NCI-H1048 (cell line): ENCODE measurements around the gene ATP6V0E2.

Experiments used
- DNase-seq: peaks from one replicate; lab custom pipeline; 2025; lab: John Stamatoyannopoulos, UW

The ATP6V0E2 gene

DNA sequence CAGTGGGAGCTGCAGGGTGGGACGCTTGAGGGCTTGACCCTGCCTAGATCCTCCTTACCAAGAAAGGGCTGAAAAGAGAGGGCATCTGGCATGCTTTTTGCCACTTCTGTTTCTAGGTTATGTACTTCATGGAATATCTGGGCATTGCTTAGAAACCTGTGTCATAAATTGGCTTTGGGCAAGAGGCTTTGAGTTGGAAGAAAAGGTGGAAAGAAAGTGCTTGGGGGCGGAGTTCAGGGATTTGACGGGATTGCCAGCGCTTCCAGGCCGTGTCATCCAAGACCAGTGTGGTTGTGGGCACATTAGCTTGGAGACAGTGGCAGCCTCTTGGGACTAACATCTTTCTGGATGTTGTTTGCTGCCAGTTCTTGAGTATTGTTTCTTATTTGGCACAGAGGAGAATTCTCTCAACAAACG lies 34.8 kb upstream of the ATP6V0E2 start:
- DNase-seq: no peak

DNA sequence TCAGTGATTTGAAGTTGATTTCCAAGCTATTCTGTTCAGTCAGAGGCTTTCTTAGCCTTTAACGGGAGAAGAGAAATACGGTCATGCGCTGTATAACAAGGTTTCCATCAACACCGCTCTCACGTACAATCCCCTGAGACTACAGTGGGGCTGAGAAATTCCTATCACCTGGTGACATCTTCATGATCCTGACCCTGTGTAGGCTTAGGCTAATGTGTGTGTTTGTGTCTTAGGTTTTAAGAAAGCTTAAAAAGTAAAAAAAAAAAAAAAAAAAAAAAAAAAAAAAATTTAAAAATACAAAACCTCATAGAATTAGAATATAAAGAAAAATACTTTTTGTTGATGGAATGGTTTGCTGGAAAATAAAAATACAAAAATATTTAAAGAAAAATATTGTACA lies 33.8 kb upstream of the ATP6V0E2 start:
- no peak for DNase-seq

DNA sequence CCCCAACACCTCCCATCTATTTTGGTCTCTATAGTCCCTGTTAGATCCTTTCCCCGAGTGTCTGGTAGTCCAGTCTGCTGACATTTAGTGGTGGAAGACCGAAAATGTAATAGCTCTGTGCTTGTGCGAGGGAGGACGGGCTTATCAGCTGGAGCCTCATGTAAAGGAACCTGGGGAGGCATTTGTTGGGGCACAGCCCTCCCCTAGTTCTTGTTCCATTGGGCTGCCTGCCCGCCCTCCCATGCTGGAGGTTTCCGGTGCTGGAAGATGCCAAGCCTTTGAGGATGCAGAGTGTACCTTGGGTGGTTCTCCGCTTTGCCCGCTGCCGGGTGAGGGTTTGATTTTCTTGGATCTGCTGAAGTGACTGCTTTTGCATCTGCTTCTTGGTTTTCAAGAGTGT lies 30.2 kb upstream of the ATP6V0E2 start:
- DNase-seq: no peak

DNA sequence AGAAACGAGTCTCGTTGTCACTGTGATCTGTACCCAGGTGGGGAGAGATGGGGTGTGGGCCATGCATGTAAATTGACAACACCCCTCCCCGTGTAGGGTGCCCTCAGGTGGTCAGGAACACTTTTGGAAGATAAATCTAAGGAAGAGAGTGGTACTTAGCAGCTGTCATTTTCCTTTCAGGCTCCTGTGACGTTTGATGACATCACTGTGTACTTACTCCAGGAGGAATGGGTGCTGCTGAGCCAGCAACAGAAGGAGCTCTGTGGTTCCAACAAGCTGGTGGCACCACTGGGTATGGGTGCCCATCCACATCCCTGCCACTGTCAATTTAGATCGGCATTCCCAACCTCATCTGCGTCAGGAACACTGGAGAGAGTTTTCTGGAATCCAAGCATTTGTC lies 29.3 kb upstream of the ATP6V0E2 start:
- DNase-seq: no peak

DNA sequence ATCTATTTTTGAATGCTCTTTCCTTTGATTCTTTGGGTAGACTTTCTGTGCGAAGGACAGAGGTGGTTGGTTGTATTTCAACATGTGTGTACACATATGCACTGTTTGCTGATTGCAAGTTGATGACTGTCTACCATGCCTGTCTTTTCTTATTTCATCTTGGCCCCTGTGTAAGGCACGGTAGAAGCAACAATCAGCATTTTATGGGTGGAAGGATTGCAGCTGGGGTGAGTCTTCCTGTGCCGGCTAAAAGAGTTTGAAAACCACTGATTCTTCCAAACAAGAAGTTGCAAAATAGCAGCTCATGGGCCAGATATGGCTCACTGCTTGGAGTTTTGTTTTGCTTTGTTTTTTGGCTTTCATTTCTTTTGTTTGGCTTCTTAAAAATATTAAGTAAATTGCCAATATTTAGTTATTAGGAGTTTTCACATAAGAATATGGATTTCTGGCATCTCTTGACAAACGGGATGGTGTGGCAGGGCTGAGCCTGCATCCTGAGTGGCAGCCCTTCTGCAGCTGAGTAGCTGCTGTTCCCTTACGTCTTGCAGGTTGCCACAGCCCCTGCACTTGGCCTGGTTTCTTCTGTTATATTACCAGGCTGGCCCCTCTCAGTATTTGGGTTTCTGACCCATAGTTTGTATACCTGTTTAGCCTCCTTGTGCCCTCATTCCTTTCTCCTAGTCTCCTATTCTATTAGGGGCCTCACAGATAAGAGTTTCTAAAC lies 28.4 kb upstream of the ATP6V0E2 start:
- no peak for DNase-seq

DNA sequence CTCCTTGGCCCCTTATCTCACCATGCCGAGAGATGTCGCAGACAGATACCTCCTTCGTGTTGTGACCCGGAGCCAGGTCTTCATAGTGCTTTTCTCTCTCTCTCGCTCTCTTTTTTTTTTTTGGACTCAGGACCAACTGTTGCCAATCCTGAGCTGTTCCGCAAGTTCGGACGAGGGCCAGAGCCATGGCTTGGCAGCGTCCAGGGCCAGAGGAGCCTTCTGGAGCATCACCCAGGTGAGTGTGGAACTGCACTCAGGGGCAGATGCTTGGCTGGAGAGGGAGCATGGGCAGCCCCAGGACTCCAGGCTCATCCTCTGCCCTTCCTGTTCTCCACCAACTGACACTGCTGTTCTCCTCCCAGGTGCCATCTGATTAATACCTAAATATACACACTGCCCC lies 27.7 kb upstream of the ATP6V0E2 start:
- DNase-seq: no peak

DNA sequence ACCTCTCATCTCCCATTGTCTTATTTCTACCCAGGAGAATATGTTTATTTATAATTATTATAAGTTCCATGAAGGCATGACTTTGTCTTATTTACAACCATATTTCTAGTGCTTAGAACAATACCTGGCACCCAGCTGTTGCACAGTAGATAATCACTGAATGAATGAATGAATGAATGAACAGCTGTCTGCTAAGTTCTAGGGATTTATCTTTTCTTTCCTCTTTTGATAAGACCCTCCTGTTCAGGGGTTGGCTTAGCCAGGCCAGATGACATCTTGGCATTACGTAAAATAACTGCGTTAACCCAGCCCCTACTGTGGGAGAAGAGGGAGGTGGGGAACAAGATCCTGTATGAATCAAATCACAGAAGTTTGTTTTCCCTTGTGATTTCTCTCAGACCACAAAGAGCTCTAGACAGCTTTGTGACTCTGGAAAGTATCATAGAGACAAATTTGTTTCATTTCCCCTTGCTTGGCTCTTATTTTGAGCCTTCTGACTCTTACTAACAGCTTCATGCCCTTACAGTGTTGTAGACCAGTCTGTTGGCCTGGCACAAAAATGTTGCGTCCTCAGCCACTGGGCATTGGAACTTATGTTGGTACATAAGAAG lies 27.2 kb upstream of the ATP6V0E2 start:
- no peak for DNase-seq

DNA sequence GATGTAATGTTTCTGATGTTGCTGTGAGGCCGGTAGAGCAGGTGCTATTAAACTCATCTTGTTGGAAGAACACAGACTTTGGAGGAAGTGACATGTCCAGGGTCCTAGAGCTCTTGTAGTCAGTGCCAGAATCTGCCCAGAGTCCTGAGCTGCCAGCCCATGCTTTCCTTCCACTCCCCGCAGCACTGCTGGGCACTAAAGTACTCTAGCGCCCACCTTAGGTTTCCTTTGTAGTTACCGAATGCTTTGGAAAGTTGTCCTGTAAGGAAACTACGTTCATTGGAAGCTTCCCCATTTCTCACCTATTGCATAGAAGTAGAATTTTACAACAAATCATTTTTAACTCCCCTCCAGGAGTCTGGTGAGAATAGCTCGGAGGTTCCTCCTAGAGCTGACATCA lies 24.6 kb upstream of the ATP6V0E2 start:
- DNase-seq: no peak

DNA sequence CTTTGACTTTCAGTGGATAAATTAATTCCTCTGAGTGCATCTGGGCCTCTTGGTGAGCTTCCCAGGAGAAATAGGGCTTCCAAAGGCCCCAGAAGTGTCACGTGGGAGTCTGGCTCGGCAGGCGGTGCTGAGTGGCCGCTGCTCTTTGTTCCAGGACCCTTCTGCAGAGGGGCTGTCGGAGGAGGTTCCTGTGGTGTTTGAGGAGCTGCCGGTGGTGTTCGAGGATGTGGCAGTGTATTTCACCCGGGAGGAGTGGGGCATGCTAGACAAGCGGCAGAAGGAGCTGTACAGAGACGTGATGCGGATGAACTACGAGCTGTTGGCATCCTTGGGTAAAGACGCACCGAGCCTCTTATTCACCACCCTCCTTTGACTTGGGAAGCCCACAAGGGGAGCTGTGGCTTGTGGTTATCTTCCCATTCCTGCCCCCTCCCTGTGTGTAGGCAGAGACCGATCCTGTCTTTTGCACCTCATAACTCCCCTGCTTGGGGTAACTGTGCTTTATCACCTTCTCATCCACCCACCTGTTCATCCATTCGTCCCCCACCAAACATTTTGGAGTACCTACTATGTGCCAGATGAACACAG lies 23.7 kb upstream of the ATP6V0E2 start:
- DNase-seq: no peak

DNA sequence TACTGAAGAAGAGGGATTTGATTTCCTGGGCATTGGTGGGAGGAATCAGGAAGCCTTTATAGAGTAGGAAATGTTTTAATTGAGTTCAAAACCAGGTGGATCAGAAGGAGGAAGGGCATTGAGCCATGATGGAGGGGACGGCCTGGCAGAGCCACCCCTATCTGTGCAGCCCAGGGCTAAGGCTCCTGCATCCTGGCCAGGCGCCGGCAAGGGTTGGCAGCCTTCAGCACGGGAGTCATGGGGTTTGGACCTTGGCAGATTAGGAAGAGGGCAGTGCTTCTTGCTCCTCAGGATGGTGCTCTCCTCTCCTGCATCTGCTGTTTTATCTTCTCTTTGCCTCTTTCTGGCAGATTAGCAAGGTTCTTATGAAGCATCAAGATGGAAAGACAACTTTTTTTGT lies 23.1 kb upstream of the ATP6V0E2 start:
- DNase-seq: no peak

DNA sequence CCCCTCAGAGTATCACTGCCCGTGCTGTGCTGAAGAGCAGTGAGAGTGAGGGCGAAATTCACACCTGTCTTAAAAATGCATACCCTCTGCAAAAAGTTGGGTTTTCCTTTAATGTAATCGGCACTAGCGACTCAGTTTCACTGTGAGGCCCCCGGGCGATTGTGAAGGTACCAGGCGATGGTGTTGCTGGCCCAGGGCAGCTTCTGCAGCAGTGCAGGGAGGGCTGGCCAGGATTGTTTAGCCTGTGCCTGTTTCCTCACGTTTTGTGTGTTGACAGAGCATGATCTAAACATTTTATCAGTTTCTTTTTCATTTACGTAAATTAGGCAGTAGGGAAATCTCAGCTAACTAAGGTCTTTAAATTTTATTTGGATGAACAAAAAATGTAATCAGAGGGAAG lies 22.3 kb upstream of the ATP6V0E2 start:
- no peak for DNase-seq

DNA sequence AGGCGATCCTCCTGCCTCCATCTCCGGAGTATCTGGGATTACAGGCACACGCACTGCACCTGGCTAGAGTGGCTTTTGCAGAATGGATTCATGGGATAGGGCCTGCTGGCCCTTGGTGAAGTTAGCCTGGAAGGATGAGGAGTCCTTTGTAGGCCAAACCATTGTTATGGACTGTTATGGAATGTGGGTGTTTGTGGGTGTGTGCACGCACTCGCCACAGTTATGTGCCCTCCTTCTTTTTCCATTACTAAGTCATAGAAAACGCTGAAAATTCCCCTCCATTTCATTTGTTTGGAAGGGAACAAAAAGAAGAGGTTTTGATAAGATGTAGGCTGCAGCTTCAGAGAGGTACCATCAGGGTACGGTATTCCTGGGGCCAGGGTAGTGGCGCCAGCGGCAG lies 20.6 kb upstream of the ATP6V0E2 start:
- DNase-seq: no peak

DNA sequence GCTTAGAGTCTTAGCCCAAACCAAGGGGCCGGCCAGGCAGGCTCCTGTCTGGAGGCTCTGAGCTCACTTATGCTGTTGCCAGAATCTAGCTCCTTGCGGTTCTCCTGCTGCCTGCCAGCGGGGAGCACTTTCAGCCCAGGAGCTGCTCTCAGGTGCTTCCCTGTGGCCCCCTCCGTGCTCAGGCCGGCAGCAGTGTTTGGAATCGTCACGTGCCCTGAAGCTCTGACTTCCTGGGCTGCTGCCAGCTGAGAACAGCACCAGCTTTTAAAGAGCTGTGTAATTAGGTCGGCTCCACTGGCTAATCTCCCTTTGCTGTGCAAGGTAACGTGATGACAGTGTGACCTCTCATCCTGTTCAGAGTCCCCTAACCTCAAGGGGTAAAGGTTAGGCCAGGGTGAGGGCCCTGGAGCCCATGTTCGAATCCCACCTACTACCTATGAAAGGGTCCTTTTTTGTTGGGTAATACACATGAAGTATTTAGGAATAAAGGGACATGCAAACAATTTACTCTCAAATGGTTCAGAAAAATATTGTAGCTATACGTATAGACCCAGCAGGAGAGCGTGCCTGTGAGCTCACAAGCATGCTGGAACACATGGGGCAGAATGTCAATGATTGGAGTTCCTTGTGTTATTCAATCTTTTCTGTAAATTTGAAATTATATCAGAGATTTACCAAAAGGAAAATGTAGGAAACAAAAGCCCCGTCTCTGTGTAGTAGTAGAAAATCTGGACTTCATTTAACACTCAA lies 19.0 kb upstream of the ATP6V0E2 start:
- DNase-seq: peak; percentile 29

DNA sequence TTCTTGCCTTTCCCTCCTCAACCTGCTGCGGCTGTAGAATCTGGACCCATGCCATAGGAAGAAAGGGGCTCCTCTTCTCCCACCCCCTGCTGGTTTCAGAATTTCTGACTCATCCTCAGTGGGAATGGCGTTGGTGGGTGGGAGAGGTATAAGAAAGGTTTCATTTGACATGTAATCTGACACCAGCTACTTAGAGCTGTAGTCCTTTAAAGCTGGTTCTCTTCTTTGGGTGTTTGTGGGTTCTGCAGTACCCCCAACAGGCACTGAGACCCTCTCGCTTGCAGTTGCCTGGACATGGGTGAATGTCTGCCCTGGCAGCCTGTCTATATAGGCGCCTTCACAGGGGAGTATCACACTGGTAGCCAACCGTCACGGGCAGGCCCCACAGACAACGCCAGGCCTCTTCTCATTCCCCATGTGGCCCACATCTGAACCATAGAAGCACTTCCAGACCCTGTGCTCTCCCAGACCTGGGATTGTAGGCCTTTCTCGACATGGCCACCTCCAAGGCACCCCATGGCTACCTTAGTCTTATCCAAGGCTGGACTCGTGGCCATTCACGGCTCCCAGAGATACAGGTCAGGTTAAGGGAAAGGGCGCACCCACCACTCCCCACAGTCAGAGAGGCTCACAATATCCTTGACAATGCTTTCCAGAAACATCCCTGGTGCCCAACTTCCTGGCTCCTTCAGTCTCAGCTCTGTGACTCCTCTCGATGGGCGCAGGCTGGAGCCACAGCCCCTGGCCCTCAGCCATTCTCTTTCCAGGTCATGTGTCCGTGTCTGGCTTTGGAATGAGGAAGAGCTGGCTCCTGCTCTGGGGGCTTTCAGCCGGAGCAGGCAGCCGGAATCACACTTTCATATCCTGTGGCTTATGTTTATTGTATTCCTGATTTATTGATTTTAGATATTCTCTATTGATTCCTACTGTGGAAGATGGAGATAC lies 18.1 kb upstream of the ATP6V0E2 start:
- DNase-seq: no peak

DNA sequence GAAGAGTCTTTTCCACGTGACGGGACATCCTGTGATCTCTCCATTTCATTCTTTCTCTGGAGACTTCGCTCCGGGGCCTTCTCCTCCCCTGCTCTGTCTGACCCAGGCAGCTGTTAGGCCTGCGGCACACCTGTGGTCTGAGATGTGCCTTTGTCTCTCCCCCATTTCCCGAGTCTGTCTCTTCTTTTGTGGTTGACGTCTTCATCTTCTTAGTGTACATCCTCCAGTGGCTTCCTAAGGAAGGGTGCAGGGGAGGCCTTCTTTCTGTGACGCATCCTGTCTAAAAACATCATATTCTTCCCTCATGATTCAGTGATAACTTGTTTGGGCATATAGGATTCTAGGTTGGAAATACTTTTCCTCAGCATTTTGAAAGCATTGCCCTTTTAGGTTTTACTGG lies 17.2 kb upstream of the ATP6V0E2 start:
- no peak for DNase-seq

DNA sequence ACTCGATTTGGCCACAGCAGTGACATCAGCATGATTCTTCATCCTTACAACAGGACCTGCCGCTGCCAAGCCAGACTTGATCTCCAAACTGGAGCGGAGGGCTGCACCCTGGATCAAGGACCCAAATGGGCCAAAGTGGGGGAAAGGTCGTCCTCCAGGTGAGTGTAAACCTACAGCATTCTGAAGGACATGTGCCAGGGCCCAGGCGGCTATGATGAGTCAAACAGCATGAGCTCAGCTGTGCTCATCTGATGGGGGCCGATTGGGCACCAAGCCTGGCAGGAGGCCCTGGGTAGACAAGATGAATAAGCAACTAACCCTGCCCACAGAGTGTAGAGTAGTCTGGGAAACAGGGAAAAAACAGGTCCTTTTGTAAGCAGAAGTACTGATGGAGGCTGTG lies 14.4 kb upstream of the ATP6V0E2 start:
- no peak for DNase-seq

DNA sequence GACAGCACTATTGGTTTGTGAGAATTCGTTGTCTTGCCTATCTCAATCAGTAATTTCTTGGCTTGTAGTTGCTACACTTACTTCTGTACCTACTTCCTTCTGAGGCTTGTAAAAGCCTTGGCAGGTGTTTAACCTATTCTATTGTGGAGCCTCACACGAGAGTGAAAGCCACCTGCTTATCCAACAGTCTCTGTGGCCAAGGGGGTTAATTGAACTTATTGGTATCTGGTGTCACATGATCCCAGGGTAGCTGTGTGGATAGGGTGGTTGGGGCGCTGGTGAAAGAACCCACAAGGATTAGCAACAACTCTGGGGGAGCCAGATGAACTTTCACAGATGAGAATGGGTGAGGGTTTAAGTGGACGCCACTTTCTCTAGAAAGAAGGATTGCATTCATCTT lies 13.9 kb upstream of the ATP6V0E2 start:
- DNase-seq: no peak

DNA sequence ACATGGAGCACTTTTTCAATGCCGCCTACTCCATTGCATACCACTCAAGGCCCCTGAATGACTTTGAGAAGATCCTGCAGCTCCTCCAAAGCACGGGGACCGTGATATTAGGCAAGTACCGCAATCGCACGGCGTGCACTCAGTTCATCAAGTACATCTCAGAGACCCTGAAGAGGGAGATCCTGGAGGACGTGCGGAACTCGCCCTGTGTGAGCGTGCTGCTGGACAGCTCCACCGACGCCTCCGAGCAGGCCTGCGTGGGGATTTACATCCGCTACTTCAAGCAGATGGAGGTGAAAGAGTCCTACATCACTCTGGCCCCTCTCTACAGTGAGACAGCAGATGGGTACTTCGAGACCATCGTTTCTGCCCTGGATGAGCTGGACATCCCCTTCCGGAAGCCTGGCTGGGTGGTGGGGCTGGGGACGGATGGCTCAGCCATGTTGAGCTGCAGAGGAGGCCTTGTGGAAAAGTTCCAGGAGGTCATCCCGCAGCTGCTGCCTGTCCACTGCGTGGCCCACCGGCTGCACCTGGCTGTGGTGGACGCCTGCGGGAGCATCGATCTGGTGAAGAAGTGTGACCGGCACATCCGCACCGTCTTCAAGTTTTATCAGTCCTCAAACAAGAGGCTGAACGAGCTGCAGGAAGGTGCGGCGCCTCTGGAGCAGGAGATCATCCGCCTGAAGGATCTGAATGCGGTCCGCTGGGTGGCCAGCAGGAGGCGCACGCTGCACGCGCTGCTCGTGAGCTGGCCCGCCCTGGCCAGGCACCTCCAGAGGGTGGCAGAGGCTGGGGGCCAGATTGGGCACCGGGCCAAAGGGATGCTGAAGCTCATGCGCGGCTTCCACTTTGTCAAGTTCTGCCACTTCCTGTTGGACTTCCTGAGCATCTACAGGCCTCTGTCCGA lies 12.7 kb upstream of the ATP6V0E2 start:
- DNase-seq: no peak

DNA sequence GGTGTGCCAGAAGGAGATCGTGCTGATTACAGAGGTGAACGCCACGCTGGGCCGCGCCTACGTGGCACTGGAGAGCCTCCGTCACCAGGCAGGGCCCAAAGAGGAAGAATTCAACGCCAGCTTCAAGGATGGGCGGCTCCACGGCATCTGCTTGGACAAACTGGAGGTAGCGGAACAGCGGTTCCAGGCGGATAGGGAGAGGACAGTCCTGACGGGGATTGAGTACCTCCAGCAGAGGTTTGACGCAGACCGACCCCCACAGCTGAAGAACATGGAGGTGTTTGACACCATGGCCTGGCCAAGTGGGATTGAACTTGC lies 12.1 kb upstream of the ATP6V0E2 start:
- no peak for DNase-seq

DNA sequence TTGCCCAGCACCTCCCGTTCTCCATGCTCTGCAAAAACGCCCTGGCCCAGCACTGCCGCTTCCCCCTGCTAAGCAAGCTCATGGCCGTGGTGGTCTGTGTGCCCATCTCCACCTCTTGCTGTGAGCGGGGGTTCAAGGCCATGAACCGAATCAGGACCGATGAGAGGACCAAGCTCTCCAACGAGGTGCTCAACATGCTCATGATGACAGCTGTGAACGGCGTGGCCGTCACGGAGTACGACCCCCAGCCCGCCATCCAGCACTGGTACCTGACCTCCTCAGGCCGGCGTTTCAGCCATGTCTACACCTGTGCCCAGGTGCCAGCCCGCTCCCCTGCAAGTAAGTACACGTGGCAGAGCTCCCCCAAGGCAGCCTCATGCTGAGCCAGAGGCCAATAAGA lies 11.6 kb upstream of the ATP6V0E2 start:
- no peak for DNase-seq

DNA sequence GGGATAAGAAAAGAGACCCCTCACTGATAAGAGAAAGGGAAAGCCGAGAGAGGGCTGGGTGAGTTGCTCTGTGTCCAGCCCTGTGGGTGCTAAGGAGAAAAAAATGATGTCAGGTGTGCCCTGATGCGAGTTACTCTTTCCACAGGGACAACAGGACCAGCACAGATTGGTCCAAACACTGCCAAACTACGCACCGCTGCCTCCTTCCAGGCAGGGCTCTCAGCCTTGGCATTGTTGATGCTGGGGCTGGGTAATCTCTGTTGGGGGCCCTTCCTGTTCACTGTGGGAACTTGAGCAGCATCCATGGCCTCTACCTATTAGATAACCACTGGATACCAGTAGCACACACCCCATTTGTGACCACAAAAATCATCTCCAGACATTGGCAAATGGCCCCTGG lies 10.3 kb upstream of the ATP6V0E2 start:
- no peak for DNase-seq
